GF-D8 (cell line): ENCODE measurements around the gene TCTN3.
"Not testable (repeated sequence)": the region's sequence is repeated elsewhere in the genome, so short reads cannot be mapped to it uniquely, and the experiment has no call there.

Experiments
- DNase-seq: peaks from one replicate; lab custom pipeline; 2025; lab: John Stamatoyannopoulos, UW

Gene TCTN3

DNA sequence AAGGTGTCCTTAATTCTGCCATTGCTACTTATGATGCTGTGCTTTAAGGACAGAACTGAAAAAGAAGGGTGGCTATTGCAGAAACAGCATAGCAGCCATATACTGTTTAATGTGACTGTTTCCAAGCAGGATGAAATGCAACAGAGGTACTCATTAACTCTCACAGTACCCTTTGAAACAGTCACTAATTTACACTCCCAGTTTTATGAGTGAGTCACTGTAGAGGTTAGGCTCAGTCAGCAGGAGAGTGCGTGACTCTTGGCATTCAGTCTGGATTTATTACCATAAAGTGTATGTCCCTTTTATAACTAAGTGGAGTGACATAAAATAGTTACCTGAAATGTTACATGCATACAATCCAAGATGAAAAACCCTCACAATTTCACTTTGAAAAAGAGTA lies 64.9 kb downstream of the TCTN3 start:
- no peak for DNase-seq

DNA sequence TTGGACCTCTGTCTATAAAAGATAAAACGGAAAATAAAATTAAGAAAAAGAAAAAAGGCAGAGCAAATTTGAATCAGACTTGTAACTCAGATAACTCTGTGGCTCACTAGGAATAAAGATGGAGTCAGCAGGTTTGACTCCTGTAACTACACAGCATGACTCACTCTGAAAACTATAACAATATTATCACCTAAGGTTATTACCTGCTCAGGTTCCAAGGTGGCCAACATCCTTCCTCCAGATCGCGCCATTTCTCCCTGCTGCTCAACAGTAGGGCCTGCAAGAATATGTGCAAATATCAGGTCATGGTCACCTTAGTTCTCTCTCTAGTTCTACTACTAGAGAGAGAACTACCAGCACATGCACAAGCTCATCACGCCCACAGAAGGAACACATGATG lies 67.2 kb downstream of the TCTN3 start:
- DNase-seq, result no peak

DNA sequence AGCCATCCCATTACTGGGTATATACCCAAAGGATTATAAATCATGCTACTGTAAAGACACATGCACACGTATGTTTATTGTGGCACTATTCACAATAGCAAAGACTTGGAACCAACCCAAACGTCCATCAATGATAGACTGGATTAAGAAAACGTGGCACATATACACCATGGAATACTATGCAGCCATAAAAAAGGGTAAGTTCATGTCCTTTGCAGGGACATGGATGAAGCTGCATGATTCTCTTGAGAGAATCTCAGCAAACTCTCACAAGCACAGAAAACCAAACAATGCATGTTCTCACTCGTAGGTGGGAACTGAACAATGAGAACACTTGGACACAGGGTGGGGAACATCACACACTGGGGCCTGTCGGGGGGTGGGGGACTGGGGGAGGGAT lies 73.3 kb downstream of the TCTN3 start:
- not testable (repeated sequence) for DNase-seq

DNA sequence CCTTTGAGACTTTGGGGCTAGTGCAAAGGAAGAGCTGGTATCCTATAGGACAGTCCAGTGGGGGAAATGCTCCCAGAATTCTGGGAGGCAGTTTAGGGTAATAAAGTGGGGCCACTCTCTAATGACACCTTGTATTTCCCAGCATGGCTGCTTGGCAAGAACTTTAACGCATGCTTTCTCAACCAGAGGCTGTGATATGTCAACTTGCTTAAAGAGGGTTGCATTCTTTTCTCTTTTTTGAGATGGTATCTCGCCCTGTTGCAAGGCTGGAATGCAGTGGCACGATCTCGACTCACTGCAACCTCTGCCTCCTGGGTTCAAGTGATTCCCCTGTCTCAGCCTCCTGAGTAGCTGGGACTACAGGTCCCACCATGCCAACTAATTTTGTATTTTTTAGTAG lies 75.6 kb downstream of the TCTN3 start:
- no peak for DNase-seq

DNA sequence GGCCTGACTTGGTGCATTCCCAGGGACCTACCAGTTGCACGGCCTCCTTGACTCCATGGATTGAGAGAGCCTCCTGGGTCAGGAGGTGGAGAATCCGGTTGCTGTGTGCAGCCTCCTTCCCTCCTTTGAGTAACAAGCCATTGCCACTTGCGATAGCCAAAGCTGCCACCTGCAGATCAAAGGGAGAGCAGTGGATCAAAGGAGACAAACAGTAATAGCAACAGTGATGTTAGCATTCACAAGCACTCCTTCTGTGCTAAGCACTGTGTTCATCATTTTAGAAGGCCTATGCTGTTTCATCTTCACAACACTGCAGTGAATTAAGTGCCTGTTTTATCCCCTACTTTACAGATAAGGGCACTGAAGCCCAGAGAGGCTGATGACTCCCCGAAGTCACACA lies 77.3 kb downstream of the TCTN3 start:
- no peak for DNase-seq
